GM12878 (cell line): Measurements from ENCODE around the gene RERE. TPM values are rescaled to one million over a fixed set of nuclear protein-coding genes. Genes with fewer than 3 reads are reported as not detected.
A peak's percentile ranks its signal among the peaks of the same experiment; 100 is the strongest.

Experiments used
- ATAC-seq: fragments of 200-7000 bp; cut with Tn5 transposase; 3 replicates; pipeline ENCODE4 v1.9.1; 2020; ENCODE audit warnings: mild to moderate bottlenecking, moderate library complexity
- BruUV-seq: library from RNA; stranded (reverse); fragments of 400-500 nt; replicated peaks from 2 replicates; lab custom pipeline; 2021; lab: Mats Ljungman, UMichigan
- CTCF ChIA-PET: fragments of 300-600 bp; sonication (Branson Sonifier 250); formaldehyde crosslinking; extraction: SDS; loops from one replicate; lab custom pipeline; 2021; ENCODE audit warnings: inconsistent platforms; lab: Yijun Ruan, JAX
- POLR2A ChIA-PET: fragments of 350-600 bp; formaldehyde crosslinking; extraction: SDS; loops from one replicate; lab custom pipeline; 2021; ENCODE audit warnings: inconsistent platforms; lab: Charles Lee
- RAD21 ChIA-PET: fragments of 300-600 bp; sonication (Branson Sonifier 250); formaldehyde crosslinking; loops from one replicate; lab custom pipeline; 2023; ENCODE audit warnings: antibody characterized with exemption; ENCODE audit not compliant: unreplicated experiment; lab: Charles Lee
- SMC1A ChIA-PET: fragments of 300-600 bp; sonication (Branson Sonifier 250); formaldehyde crosslinking; loops from one replicate; lab custom pipeline; 2023; ENCODE audit not compliant: unreplicated experiment, uncharacterized antibody; lab: Charles Lee
- DNase-seq: peaks from one replicate; pipeline ENCODE4 v3.0.0-alpha.2; 2011; ENCODE audit warnings: low read depth, low spot score
- FAIRE-seq: peaks from 3 replicates; lab custom pipeline; 2011; peaks lifted over from hg19 to GRCh38; lab: Jason Lieb, UNC
- H2AFZ ChIP-seq: 2 replicates; pipeline ENCODE4 v1.6.0; 2011; ENCODE audit warnings: low read depth, low read length, control low read depth; ENCODE audit not compliant: control insufficient read depth
- H3K27ac ChIP-seq: 2 replicates; pipeline ENCODE4 v1.5.1; 2011; ENCODE audit warnings: control low read depth; ENCODE audit not compliant: control insufficient read depth, insufficient read depth
- H3K27me3 ChIP-seq, 2 experiments: replicated peaks in 1 of 2; 2 replicates each; pipeline versions ENCODE4 v1.6.0 to v1.6.1; 2011; ENCODE audit warnings: low read length in 1 of 2; ENCODE audit not compliant: control insufficient read depth in 2 of 2, insufficient read depth in 2 of 2
- H3K36me3 ChIP-seq, 2 experiments: 2 replicates each; pipeline ENCODE4 v1.5.1; 2011; ENCODE audit warnings: low read length in 1 of 2; ENCODE audit not compliant: control insufficient read depth in 2 of 2, insufficient read depth in 2 of 2
- H3K4me1 ChIP-seq: 2 replicates; pipeline ENCODE4 v1.6.1; 2011; ENCODE audit warnings: mild to moderate bottlenecking, low read length, moderate library complexity, mixed read lengths; ENCODE audit not compliant: control insufficient read depth, insufficient read depth
- H3K4me2 ChIP-seq: 2 replicates; pipeline ENCODE4 v1.6.0; 2011; ENCODE audit warnings: control low read depth; ENCODE audit not compliant: control insufficient read depth, insufficient read depth
- H3K4me3 ChIP-seq: fragments of 200-600 bp; sonication (generic); 2 replicates; pipeline ENCODE4 v1.5.1; 2016
- H3K79me2 ChIP-seq: 2 replicates; pipeline ENCODE4 v1.6.0; 2011; ENCODE audit warnings: low read length; ENCODE audit not compliant: control insufficient read depth, insufficient read depth
- H3K9ac ChIP-seq: 2 replicates; pipeline ENCODE4 v1.8.0; 2011; ENCODE audit warnings: low read length, control low read depth, mixed read lengths; ENCODE audit not compliant: control insufficient read depth, insufficient read depth
- H3K9me3 ChIP-seq: replicated peaks from 3 replicates; pipeline ENCODE4 v1.5.1; 2011; ENCODE audit warnings: mild to moderate bottlenecking, low read length; ENCODE audit not compliant: control insufficient read depth, insufficient read depth
- H4K20me1 ChIP-seq: 2 replicates; pipeline ENCODE4 v1.6.0; 2011; ENCODE audit not compliant: control insufficient read depth, insufficient read depth
- BRCA1 ChIP-seq: IDR thresholded peaks from 2 replicates; pipeline ENCODE4 v1.6.1; 2011; ENCODE audit warnings: low read depth, low read length, improper control_type of control experiment
- CBX3 ChIP-seq: fragments of 200-600 bp; sonication (generic); IDR thresholded peaks from 2 replicates; pipeline ENCODE4 v1.6.1; 2016; ENCODE audit warnings: low read depth, borderline replicate concordance
- CHD1 ChIP-seq: IDR thresholded peaks from 2 replicates; pipeline ENCODE4 v1.6.1; 2012; ENCODE audit warnings: low read depth, low read length, improper control_type of control experiment
- IKZF1 ChIP-seq: fragments of 450-650 bp; conservative IDR thresholded peaks from 2 replicates; pipeline ENCODE4 v1.6.1; 2017; ENCODE audit warnings: antibody characterized with exemption, mild to moderate bottlenecking
- KLF5 ChIP-seq: fragments of 450-650 bp; IDR thresholded peaks from 2 replicates; pipeline ENCODE4 v1.6.1; 2014; ENCODE audit warnings: mild to moderate bottlenecking; ENCODE audit not compliant: partially characterized antibody
- MYC ChIP-seq: IDR thresholded peaks from 2 replicates; pipeline ENCODE4 v1.6.1; 2011; ENCODE audit warnings: mild to moderate bottlenecking, low read length, moderate library complexity, inconsistent platforms; ENCODE audit not compliant: insufficient read depth, insufficient replicate concordance, insufficient read length, severe bottlenecking
- NFYA ChIP-seq: IDR thresholded peaks from 2 replicates; pipeline ENCODE4 v1.6.1; 2011; ENCODE audit warnings: low read depth, mild to moderate bottlenecking, low read length, improper control_type of control experiment, borderline replicate concordance
- STAT3 ChIP-seq: IDR thresholded peaks from 2 replicates; pipeline ENCODE4 v1.6.1; 2011; ENCODE audit warnings: low read depth, low read length, improper control_type of control experiment
- ZSCAN29 ChIP-seq: fragments of 450-650 bp; IDR thresholded peaks from 2 replicates; pipeline ENCODE4 v1.6.1; 2017; ENCODE audit warnings: mild to moderate bottlenecking, moderate library complexity
- WGBS: methylation state at CpG from one replicate; pipeline ENCODE4 v1.1.6; 2016; ENCODE audit warnings: low lambda C conversion rate; ENCODE audit not compliant: insufficient replicate concordance, insufficient coverage; ENCODE audit errors: missing lambda C conversion rate; 5-methylcytosine and 5-hydroxymethylcytosine counted together
- in situ Hi-C: fragments of 300-500 bp; cut with MboI; formaldehyde crosslinking; loops from 9 replicates; pipeline ENCODE4 v1.14.3; 2018; ENCODE audit warnings: mixed read lengths
- intact Hi-C: fragments of 100-400 bp; cut with micrococcal nuclease; formaldehyde crosslinking; loops from one replicate; pipeline ENCODE4 v1.14.2; 2022; ENCODE audit not compliant: unreplicated experiment
- polyA plus RNA-seq, 11 experiments: library from polyadenylated mRNA; depleted of rRNA in 4 of 11; unstranded in 6 of 11; stranded (reverse) in 5 of 11; fragments of >200 nt; fragmentation: Nextera tagmentation in 4 of 11; fragmentation: Illumina TruSeq in 1 of 11; extraction: Ambion mirVana in 4 of 11; extraction: Trizol in 1 of 11; gene quantifications; 1 replicate in 1 of 11; 2 replicates in 10 of 11; pipeline versions ENCODE4 v1.2.1 to v1.2.3, GENCODE V29; 2011 to 2016; ENCODE audit warnings: inconsistent platforms in 2 of 11, missing spikeins in 2 of 11, low read depth in 1 of 11
- total RNA-seq, 4 experiments: library from RNA; depleted of rRNA in 3 of 4; stranded (reverse); fragments of >200 nt in 3 of 4; fragmentation: Illumina TruSeq in 1 of 4; extraction: Trizol in 1 of 4; gene quantifications; 2 replicates each; pipeline versions ENCODE4 v1.2.1 to v1.2.3, GENCODE V29; 2013 to 2021
- TF ChIP-seq, protein P1 (sequence below): IDR thresholded peaks from 2 replicates; pipeline ENCODE4 v1.6.1; 2011; ENCODE audit warnings: borderline replicate concordance, low read depth, mild to moderate bottlenecking, moderate library complexity, mixed read lengths, low read length; ENCODE audit not compliant: insufficient read depth; ENCODE audit errors: extremely low read length

Gene RERE
- total and polyA plus RNA-seq, 10 of the 15 experiments (the other 5 are each of a cell fraction or from before 2014, with no cell fraction given), result 5.2 to 60.5 (median 20.2) TPM

- DNase-seq (no peak), FAIRE-seq (no peak), ATAC-seq (no peak)
- H3K79me2 ChIP-seq, result no peaks in the 10 kb centered on the region
- 99% methylated on average over 4 of the region's 4 CpGs for WGBS
- in situ Hi-C loops (no loop called here), intact Hi-C loops (no loop called here)
- ChIA-PET CTCF (interaction anchor here (0.7 kb wide), 1 partner anchor 12 kb away, joined by 3 read pairs; no protein-coding TSS in a partner anchor), RAD21 (interaction anchor here (1.0 kb wide), 1 partner anchor 17 kb away, joined by 3 read pairs; no protein-coding TSS in a partner anchor), SMC1A (interaction anchor here (1.3 to 1.6 kb wide), 2 partner anchors 16 to 28 kb away, joined by 4 to 8 read pairs; no protein-coding TSS in a partner anchor), POLR2A (no interaction called here)
- H2AFZ ChIP-seq, result no peak overlapping the region
- H3K27me3 ChIP-seq, result no peaks in the 10 kb centered on the region
- no peaks in the 10 kb centered on the region; a peak in 1 of 4 replicates for H3K36me3 ChIP-seq
- no peak overlapping the region for H3K4me2 ChIP-seq
- H3K4me1 ChIP-seq, result peaks cover 7% of the 10 kb centered on the region
- H4K20me1 ChIP-seq, result no peaks in the 10 kb centered on the region; the same call in 1 of the 2 replicates
- no peak overlapping the region for H3K9ac ChIP-seq
- TF ChIP-seq BRCA1, result no peak
- TF ChIP-seq STAT3, result no peak
- TF ChIP-seq MYC, result no peak
- TF ChIP-seq IKZF1, result no peak
- no peak for TF ChIP-seq ZSCAN29
- TF ChIP-seq, protein P1, sequence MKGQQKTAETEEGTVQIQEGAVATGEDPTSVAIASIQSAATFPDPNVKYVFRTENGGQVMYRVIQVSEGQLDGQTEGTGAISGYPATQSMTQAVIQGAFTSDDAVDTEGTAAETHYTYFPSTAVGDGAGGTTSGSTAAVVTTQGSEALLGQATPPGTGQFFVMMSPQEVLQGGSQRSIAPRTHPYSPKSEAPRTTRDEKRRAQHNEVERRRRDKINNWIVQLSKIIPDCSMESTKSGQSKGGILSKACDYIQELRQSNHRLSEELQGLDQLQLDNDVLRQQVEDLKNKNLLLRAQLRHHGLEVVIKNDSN, result no peak
- no peak for TF ChIP-seq KLF5
- TF ChIP-seq NFYA, result no peak
- TF ChIP-seq CBX3, result no peak
- TF ChIP-seq CHD1, result no peak
- H3K9me3 ChIP-seq, result no peaks in the 10 kb centered on the region
- H3K27ac ChIP-seq, result no peak overlapping the region
- TSS peak; percentile 2 for BruUV-seq
- no peak overlapping the region for H3K4me3 ChIP-seq
Observed at GRCh38 chr1:8456308-8456912, 361.0 kb downstream of the RERE start.
